HepG2 (cell line): ENCODE data around the gene POLR3GL. TPM values are rescaled to one million over a fixed set of nuclear protein-coding genes. Genes with fewer than 3 reads are reported as not detected.
A peak's percentile ranks its signal among the peaks of the same experiment; 100 is the strongest.

Experiments used
- ATAC-seq: fragments of 200-7000 bp; cut with Tn5 transposase; 3 replicates; pipeline ENCODE4 v1.9.1; 2020; ENCODE audit warnings: mild to moderate bottlenecking, moderate library complexity
- BruUV-seq: library from RNA; stranded (reverse); fragments of 400-500 nt; replicated peaks from 2 replicates; lab custom pipeline; 2021; lab: Mats Ljungman, UMichigan
- CTCF ChIA-PET: fragments of 300-600 bp; formaldehyde crosslinking; extraction: SDS; loops from one replicate; lab custom pipeline; 2021; ENCODE audit warnings: low total read pairs, inconsistent platforms, low intra/inter-chr PET ratio; lab: Yijun Ruan, JAX
- POLR2A ChIA-PET: fragments of 350-600 bp; sonication (Branson Sonifier 250); formaldehyde crosslinking; loops from one replicate; lab custom pipeline; 2020; ENCODE audit warnings: antibody characterized with exemption, inconsistent platforms; lab: Yijun Ruan, JAX
- DNase-seq: peaks from one replicate; pipeline ENCODE4 v3.0.0-alpha.2; 2015; ENCODE audit warnings: low spot score
- FAIRE-seq: peaks from 3 replicates; lab custom pipeline; 2011; peaks lifted over from hg19 to GRCh38; lab: Jason Lieb, UNC
- H2AFZ ChIP-seq: one replicate; pipeline ENCODE4 v1.6.1; 2011; ENCODE audit warnings: low read length, inconsistent platforms
- H3K27ac ChIP-seq: fragments of 300-600 bp; 3 replicates; pipeline ENCODE4 v1.8.0; 2011; ENCODE audit warnings: mixed run types, mild to moderate bottlenecking, mixed read lengths, low read length, inconsistent platforms; ENCODE audit not compliant: insufficient read depth; ENCODE audit errors: extremely low read length
- H3K27me3 ChIP-seq, 2 experiments: fragments of 200-600 bp in 1 of 2; 2 replicates in 1 of 2; 3 replicates in 1 of 2; pipeline versions ENCODE4 v1.6.0 to v1.8.0; 2011; ENCODE audit warnings: low read length in 2 of 2, mild to moderate bottlenecking in 2 of 2, moderate library complexity in 2 of 2, inconsistent platforms in 1 of 2; ENCODE audit not compliant: insufficient read depth in 2 of 2, control insufficient read depth in 1 of 2
- H3K36me3 ChIP-seq, 2 experiments: fragments of 200-600 bp in 1 of 2; replicated peaks in 1 of 2; 2 replicates in 1 of 2; 3 replicates in 1 of 2; pipeline versions ENCODE4 v1.5.1 to v1.8.0; 2011; ENCODE audit warnings: low read length in 2 of 2, inconsistent platforms in 1 of 2; ENCODE audit not compliant: insufficient read depth in 2 of 2, control insufficient read depth in 1 of 2
- H3K4me1 ChIP-seq: 2 replicates; pipeline ENCODE4 v1.5.1; 2012; ENCODE audit warnings: low read length, inconsistent platforms; ENCODE audit not compliant: insufficient read depth
- H3K4me2 ChIP-seq: 2 replicates; pipeline ENCODE4 v1.6.0; 2011; ENCODE audit warnings: low read depth, low read length, inconsistent platforms
- H3K4me3 ChIP-seq, 3 experiments: fragments of 200-600 bp in 1 of 3; sonication (generic), shearing (Covaris generic) in 1 of 3; replicated peaks in 1 of 3; 2 replicates each; pipeline ENCODE4 v1.5.1; 2011 to 2016; ENCODE audit warnings: low read length in 3 of 3, inconsistent platforms in 2 of 3, low read depth in 2 of 3, mild to moderate bottlenecking in 2 of 3, control low read depth in 1 of 3, mixed read lengths in 1 of 3; ENCODE audit not compliant: insufficient read depth in 1 of 3
- H3K79me2 ChIP-seq: one replicate; pipeline ENCODE4 v1.6.1; 2011; ENCODE audit warnings: low read length, inconsistent platforms; ENCODE audit not compliant: insufficient read depth
- H3K9ac ChIP-seq: 2 replicates; pipeline ENCODE4 v1.6.0; 2011; ENCODE audit warnings: mild to moderate bottlenecking, low read depth, low read length, inconsistent platforms; ENCODE audit not compliant: insufficient read depth
- H3K9me3 ChIP-seq: 2 replicates; pipeline ENCODE4 v1.5.1; 2012; ENCODE audit warnings: mild to moderate bottlenecking, low read length
- H4K20me1 ChIP-seq: 2 replicates; pipeline ENCODE4 v1.6.0; 2011; ENCODE audit warnings: inconsistent platforms, mild to moderate bottlenecking, low read length, moderate library complexity; ENCODE audit not compliant: insufficient read depth
- FOXP1 ChIP-seq, 2 experiments: fragments of 450-650 bp in 1 of 2; IDR thresholded peaks; 2 replicates each; pipeline ENCODE4 v1.6.1; 2017 to 2018; ENCODE audit warnings: antibody characterized with exemption in 1 of 2
- HOXD1 ChIP-seq: sonication (generic); formaldehyde crosslinking; IDR thresholded peaks from 2 replicates; pipeline ENCODE4 v1.5.0; 2020; ENCODE audit warnings: missing genetic modification reagents
- IKZF5 ChIP-seq: IDR thresholded peaks from 2 replicates; pipeline ENCODE4 v1.6.1; 2018; ENCODE audit warnings: missing genetic modification reagents, mild to moderate bottlenecking, missing compliant biosample characterization
- IRF2 ChIP-seq: IDR thresholded peaks from 2 replicates; pipeline ENCODE4 v1.6.1; 2018; ENCODE audit warnings: missing genetic modification reagents, missing compliant biosample characterization
- KLF6 ChIP-seq: IDR thresholded peaks from 2 replicates; pipeline ENCODE4 v1.8.0; 2016; ENCODE audit warnings: missing biosample characterization, missing genetic modification reagents
- MNT ChIP-seq: fragments of 450-650 bp; IDR thresholded peaks from 2 replicates; pipeline ENCODE4 v1.6.1; 2016
- MXD4 ChIP-seq: IDR thresholded peaks from 2 replicates; pipeline ENCODE4 v1.6.1; 2016; ENCODE audit warnings: mild to moderate bottlenecking, missing biosample characterization, missing genetic modification reagents
- NR2C2 ChIP-seq: sonication (generic); formaldehyde crosslinking; IDR thresholded peaks from 2 replicates; pipeline ENCODE4 v1.4.0; 2020; ENCODE audit warnings: missing genetic modification reagents, mild to moderate bottlenecking, moderate library complexity, borderline replicate concordance
- PHF21A ChIP-seq: sonication (generic); formaldehyde crosslinking; IDR thresholded peaks from 2 replicates; pipeline ENCODE4 v1.5.0; 2020; ENCODE audit warnings: mild to moderate bottlenecking, missing genetic modification reagents
- SAP130 ChIP-seq: IDR thresholded peaks from 2 replicates; pipeline ENCODE4 v1.6.1; 2016; ENCODE audit warnings: low read depth
- ZNF710 ChIP-seq: sonication (generic); formaldehyde crosslinking; IDR thresholded peaks from 2 replicates; pipeline ENCODE4 v1.5.0; 2020; ENCODE audit warnings: mild to moderate bottlenecking, missing genetic modification reagents, borderline replicate concordance
- ZNF747 ChIP-seq: sonication (generic); formaldehyde crosslinking; IDR thresholded peaks from 2 replicates; pipeline ENCODE4 v1.8.1; 2023; ENCODE audit warnings: missing genetic modification reagents, mild to moderate bottlenecking, borderline replicate concordance
- WGBS: methylation state at CpG from one replicate; pipeline ENCODE4 v1.1.6; 2017; ENCODE audit warnings: low lambda C conversion rate; 5-methylcytosine and 5-hydroxymethylcytosine counted together
- in situ Hi-C: cut with HindIII; loops from 2 replicates; pipeline ENCODE4 v1.10.0; 2017; ENCODE audit warnings: low pct_unique_long_range_greater_than_20kb; ENCODE audit not compliant: extremely low pct_ligation_motif_present
- intact Hi-C: fragments of 100-400 bp; cut with micrococcal nuclease; formaldehyde crosslinking; loops from one replicate; pipeline ENCODE4 v1.10.0; 2022; ENCODE audit not compliant: unreplicated experiment
- polyA plus RNA-seq, 8 experiments: library from polyadenylated mRNA; depleted of rRNA in 3 of 8; stranded (reverse) in 7 of 8; unstranded in 1 of 8; fragments of >200 nt; fragmentation: Illumina TruSeq in 4 of 8; extraction: Trizol in 4 of 8; gene quantifications; 2 replicates each; pipeline versions ENCODE4 v1.2.1 to v1.2.3, GENCODE V29; 2011 to 2016; ENCODE audit warnings: low read depth in 4 of 8, missing spikeins in 1 of 8, mixed read lengths in 1 of 8; ENCODE audit not compliant: insufficient read depth in 1 of 8
- total RNA-seq, 5 experiments: library from RNA; depleted of rRNA; stranded (reverse); fragments of >200 nt; fragmentation: Illumina TruSeq; extraction: Trizol; gene quantifications; 2 replicates each; pipeline ENCODE4 v1.2.3, GENCODE V29; 2016; ENCODE audit warnings: low read depth in 1 of 5
- TF ChIP-seq, protein P1 (sequence below): sonication (generic); formaldehyde crosslinking; conservative IDR thresholded peaks from 2 replicates; pipeline ENCODE4 v1.8.1; 2023; ENCODE audit warnings: missing genetic modification reagents
- TF ChIP-seq, protein P2 (sequence below): sonication (generic); formaldehyde crosslinking; conservative IDR thresholded peaks from 2 replicates; pipeline ENCODE4 v1.4.0; 2020; ENCODE audit warnings: missing genetic modification reagents
- TF ChIP-seq, protein P3 (sequence below): sonication (generic); formaldehyde crosslinking; IDR thresholded peaks from 2 replicates; pipeline ENCODE4 v1.4.0; 2020; ENCODE audit warnings: missing genetic modification reagents

POLR3GL gene
- total and polyA plus RNA-seq, 2 of the 13 experiments (the other 11 are each of a cell fraction or from before 2014, with no cell fraction given) = 11.5 to 12.4 TPM

DNA sequence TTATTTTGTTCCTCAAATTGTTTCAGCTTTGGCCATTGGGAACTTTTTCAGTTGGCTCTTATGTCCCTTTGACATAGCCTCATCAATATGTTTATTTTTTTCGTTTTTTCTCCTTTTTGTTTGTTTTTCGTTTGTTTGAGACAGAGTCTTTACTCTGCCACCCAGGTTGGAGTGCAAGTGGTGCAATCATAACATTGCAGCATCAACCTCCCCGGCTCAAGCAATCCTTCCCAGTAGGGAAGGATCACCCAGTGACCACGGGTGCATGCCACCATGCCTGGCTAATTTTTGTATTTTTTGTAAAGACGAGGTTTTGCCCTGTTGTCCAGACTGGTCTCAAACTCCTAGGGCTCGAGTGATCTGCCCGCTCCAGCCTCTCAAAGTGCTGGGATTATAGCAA, 8.1 kb downstream of the POLR3GL start:
- ChIA-PET CTCF (interaction anchor here (0.9 kb wide), 1 partner anchor 41 kb away, joined by 3 read pairs; no protein-coding TSS in a partner anchor), POLR2A (interaction anchor here (0.6 to 2.0 kb wide), 2 partner anchors 8 to 14 kb away, joined by 3 to 10 read pairs; partner anchors contain the start of genes ANKRD34A and POLR3GL)
- 17% methylated on average over 7 of the region's 7 CpGs for WGBS
- Histone ChIP-seq H3K9ac (no peak overlapping the region), H3K79me2 (no peaks in the 10 kb centered on the region), H3K27me3 (no peaks in the 10 kb centered on the region), H3K4me2 (peak overlapping the region; percentile 41), H3K36me3 (no peaks in the 10 kb centered on the region), H2AFZ (no peak overlapping the region), H3K27ac (peak overlapping the region; percentile 14), H3K4me1 (peaks cover 23% of the 10 kb centered on the region), H3K4me3 (no peak overlapping the region), H4K20me1 (no peaks in the 10 kb centered on the region), H3K9me3 (no peaks in the 10 kb centered on the region)
- intact Hi-C loops (no loop called here), in situ Hi-C loops (no loop called here)
- peak; percentile 95 for ATAC-seq
- peak; percentile 66 for DNase-seq
- FAIRE-seq = peak; percentile 95
- no TSS peak for BruUV-seq
- TF ChIP-seq, protein P1, sequence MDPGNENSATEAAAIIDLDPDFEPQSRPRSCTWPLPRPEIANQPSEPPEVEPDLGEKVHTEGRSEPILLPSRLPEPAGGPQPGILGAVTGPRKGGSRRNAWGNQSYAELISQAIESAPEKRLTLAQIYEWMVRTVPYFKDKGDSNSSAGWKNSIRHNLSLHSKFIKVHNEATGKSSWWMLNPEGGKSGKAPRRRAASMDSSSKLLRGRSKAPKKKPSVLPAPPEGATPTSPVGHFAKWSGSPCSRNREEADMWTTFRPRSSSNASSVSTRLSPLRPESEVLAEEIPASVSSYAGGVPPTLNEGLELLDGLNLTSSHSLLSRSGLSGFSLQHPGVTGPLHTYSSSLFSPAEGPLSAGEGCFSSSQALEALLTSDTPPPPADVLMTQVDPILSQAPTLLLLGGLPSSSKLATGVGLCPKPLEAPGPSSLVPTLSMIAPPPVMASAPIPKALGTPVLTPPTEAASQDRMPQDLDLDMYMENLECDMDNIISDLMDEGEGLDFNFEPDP = no peak
- TF ChIP-seq MNT = 0 out of 2 replicates have a peak, but pooled peaks have one; percentile 12
- peak; percentile 60; the same call in 1 of the 2 replicates for TF ChIP-seq ZNF710 (CRISPR knock-in tag)
- peak; percentile 55; the same call in 1 of the 2 replicates for TF ChIP-seq NR2C2
- TF ChIP-seq ZNF747 (CRISPR knock-in tag) = no peak
- TF ChIP-seq FOXP1 (IDR thresholded peaks at IDR 0.05) = peak; percentile 30; the same call in 1 of the 2 replicates
- TF ChIP-seq FOXP1 (CRISPR knock-in tag; IDR thresholded peaks at IDR 0.05) = peak; percentile 63
- TF ChIP-seq IKZF5 (CRISPR knock-in tag) = no peak
- TF ChIP-seq MXD4 (CRISPR knock-in tag) = no peak
- 0 out of 2 replicates have a peak, but pooled peaks have one; percentile 37 for TF ChIP-seq KLF6 (CRISPR knock-in tag)
- 0 out of 2 replicates have a peak, but pooled peaks have one; percentile 40 for TF ChIP-seq HOXD1
- TF ChIP-seq PHF21A (CRISPR knock-in tag) = 0 out of 2 replicates have a peak, but pooled peaks have one; percentile 31
- 0 out of 2 replicates have a peak, but pooled peaks have one; percentile 31 for TF ChIP-seq IRF2 (CRISPR knock-in tag)
- TF ChIP-seq, protein P2, sequence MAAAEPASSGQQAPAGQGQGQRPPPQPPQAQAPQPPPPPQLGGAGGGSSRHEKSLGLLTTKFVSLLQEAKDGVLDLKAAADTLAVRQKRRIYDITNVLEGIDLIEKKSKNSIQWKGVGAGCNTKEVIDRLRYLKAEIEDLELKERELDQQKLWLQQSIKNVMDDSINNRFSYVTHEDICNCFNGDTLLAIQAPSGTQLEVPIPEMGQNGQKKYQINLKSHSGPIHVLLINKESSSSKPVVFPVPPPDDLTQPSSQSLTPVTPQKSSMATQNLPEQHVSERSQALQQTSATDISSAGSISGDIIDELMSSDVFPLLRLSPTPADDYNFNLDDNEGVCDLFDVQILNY (CRISPR knock-in tag) = no peak
- TF ChIP-seq, protein P3, sequence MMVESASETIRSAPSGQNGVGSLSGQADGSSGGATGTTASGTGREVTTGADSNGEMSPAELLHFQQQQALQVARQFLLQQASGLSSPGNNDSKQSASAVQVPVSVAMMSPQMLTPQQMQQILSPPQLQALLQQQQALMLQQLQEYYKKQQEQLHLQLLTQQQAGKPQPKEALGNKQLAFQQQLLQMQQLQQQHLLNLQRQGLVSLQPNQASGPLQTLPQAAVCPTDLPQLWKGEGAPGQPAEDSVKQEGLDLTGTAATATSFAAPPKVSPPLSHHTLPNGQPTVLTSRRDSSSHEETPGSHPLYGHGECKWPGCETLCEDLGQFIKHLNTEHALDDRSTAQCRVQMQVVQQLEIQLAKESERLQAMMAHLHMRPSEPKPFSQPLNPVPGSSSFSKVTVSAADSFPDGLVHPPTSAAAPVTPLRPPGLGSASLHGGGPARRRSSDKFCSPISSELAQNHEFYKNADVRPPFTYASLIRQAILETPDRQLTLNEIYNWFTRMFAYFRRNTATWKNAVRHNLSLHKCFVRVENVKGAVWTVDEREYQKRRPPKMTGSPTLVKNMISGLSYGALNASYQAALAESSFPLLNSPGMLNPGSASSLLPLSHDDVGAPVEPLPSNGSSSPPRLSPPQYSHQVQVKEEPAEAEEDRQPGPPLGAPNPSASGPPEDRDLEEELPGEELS (CRISPR knock-in tag) = peak; percentile 63; the same call in 1 of the 2 replicates
- TF ChIP-seq SAP130 (CRISPR knock-in tag) = peak; percentile 45; the same call in 1 of the 2 replicates
